Fibroblast of lung (primary cell): ENCODE measurements around the gene HTR7. TPM values are rescaled to one million over a fixed set of nuclear protein-coding genes. Genes with fewer than 3 reads are reported as not detected.
"Not testable (repeated sequence)": the region's sequence is repeated elsewhere in the genome, so short reads cannot be mapped to it uniquely, and the experiment has no call there.

Source experiments
- DNase-seq, 2 donors: peaks; one replicate each; pipeline versions ENCODE4 v3.0.0 to v3.0.0-alpha.2; 2010; ENCODE audit warnings: low read depth in 2 of 2
- H2AFZ ChIP-seq: 2 replicates; pipeline ENCODE4 v1.5.1; 2012; ENCODE audit warnings: low read length, control low read depth, inconsistent platforms
- H3K27ac ChIP-seq: 2 replicates; pipeline ENCODE4 v1.5.1; 2011; ENCODE audit warnings: low read length, control low read depth; ENCODE audit not compliant: insufficient read depth
- H3K27me3 ChIP-seq: 2 replicates; pipeline ENCODE4 v1.5.1; 2011; ENCODE audit warnings: mild to moderate bottlenecking, low read length; ENCODE audit not compliant: control insufficient read depth, insufficient read depth
- H3K36me3 ChIP-seq: 2 replicates; pipeline ENCODE4 v1.5.1; 2011; ENCODE audit warnings: low read length; ENCODE audit not compliant: control insufficient read depth, insufficient read depth
- H3K4me1 ChIP-seq: 2 replicates; pipeline ENCODE4 v1.5.1; 2011; ENCODE audit warnings: low read length; ENCODE audit not compliant: control insufficient read depth, insufficient read depth; ENCODE audit errors: extremely low read depth
- H3K4me2 ChIP-seq: 2 replicates; pipeline ENCODE4 v1.5.1; 2011; ENCODE audit warnings: low read length, control low read depth; ENCODE audit not compliant: insufficient read depth; ENCODE audit errors: extremely low read depth
- H3K4me3 ChIP-seq, 4 experiments: fragments of 200-600 bp in 1 of 4; sonication (generic) in 1 of 4; replicated peaks in 1 of 4; 2 replicates each; pipeline ENCODE4 v1.5.1; 2011 to 2016; ENCODE audit warnings: low read length in 4 of 4, low read depth in 3 of 4, mild to moderate bottlenecking in 3 of 4, control low read depth in 2 of 4, inconsistent platforms in 1 of 4, mixed read lengths in 1 of 4; ENCODE audit not compliant: insufficient read depth in 1 of 4; ENCODE audit errors: control extremely low read depth in 1 of 4
- H3K79me2 ChIP-seq: 2 replicates; pipeline ENCODE4 v1.5.1; 2012; ENCODE audit warnings: mild to moderate bottlenecking, low read length, inconsistent platforms; ENCODE audit not compliant: control insufficient read depth, insufficient read depth
- H3K9ac ChIP-seq: 2 replicates; pipeline ENCODE4 v1.5.1; 2011; ENCODE audit warnings: mild to moderate bottlenecking, low read length, control low read depth; ENCODE audit not compliant: insufficient read depth
- H3K9me3 ChIP-seq: 2 replicates; pipeline ENCODE4 v1.5.1; 2012; ENCODE audit warnings: low read depth, low read length; ENCODE audit not compliant: control insufficient read depth, insufficient read depth
- H4K20me1 ChIP-seq: 2 replicates; pipeline ENCODE4 v1.5.1; 2011; ENCODE audit warnings: low read length; ENCODE audit not compliant: control insufficient read depth, insufficient read depth; ENCODE audit errors: extremely low read depth
- CTCF ChIP-seq, 2 donors: IDR thresholded peaks in 1 of 2; conservative IDR thresholded peaks in 1 of 2; 1 replicate in 1 of 2; 2 replicates in 1 of 2; pipeline ENCODE4 v1.5.1; 2011 to 2012; ENCODE audit warnings: low read length in 2 of 2, control low read depth in 1 of 2, inconsistent platforms in 1 of 2, low read depth in 1 of 2, mild to moderate bottlenecking in 1 of 2
- EZH2 ChIP-seq: IDR thresholded peaks from 2 replicates; pipeline ENCODE4 v1.5.1; 2012; ENCODE audit warnings: low read length, control low read depth, mild to moderate bottlenecking; ENCODE audit errors: missing control alignments
- polyA minus RNA-seq: library from RNA; depleted of rRNA, polyadenylated mRNA; stranded (reverse); fragments of >200 nt; gene quantifications from 2 replicates; pipeline ENCODE4 v1.2.3, GENCODE V29; 2011; ENCODE audit warnings: low replicate concordance
- polyA plus RNA-seq, 2 donors: library from polyadenylated mRNA; depleted of rRNA in 1 of 2; stranded (reverse) in 1 of 2; unstranded in 1 of 2; fragments of >200 nt; gene quantifications; 2 replicates each; pipeline ENCODE4 v1.2.1, GENCODE V29; 2011 to 2012; ENCODE audit warnings: missing spikeins in 1 of 2
- total RNA-seq: library from RNA; depleted of rRNA; stranded (reverse); fragments of >200 nt; gene quantifications from 2 replicates; pipeline ENCODE4 v1.2.1, GENCODE V29; 2014

The HTR7 gene
- 0.77 and 0.83 TPM in 2 replicates for total RNA-seq
- 1.0 and 1.3 TPM in 2 replicates for polyA plus RNA-seq
- 0.56 and 0.96 TPM in 2 replicates for polyA plus RNA-seq (2012)
- polyA minus RNA-seq: 3.7 TPM in 1 of 2 replicates, not detected in the other

GRCh38 chr10:90857635-90858460, at the start of gene HTR7:
HTR7 (minus strand) TSS chr10:90858039; CDS start chr10:90857671, 368 bp downstream.
- H3K4me2 ChIP-seq: peak within 1 kb of the TSS; percentile 79
- H3K9me3 ChIP-seq: no peaks in the 10 kb centered on the region
- no peaks in the 10 kb centered on the region for H4K20me1 ChIP-seq
- H3K4me3 ChIP-seq: peak within 1 kb of the TSS; percentile 52 to 68 (median 64)
- H3K27ac ChIP-seq: peak within 1 kb of the TSS; percentile 52
- peak within 1 kb of the TSS; percentile 68 for H3K9ac ChIP-seq
- H3K4me1 ChIP-seq: peaks cover 3% of the 10 kb centered on the region
- H3K36me3 ChIP-seq: no peaks in the 10 kb centered on the region
- peak within 1 kb of the TSS; percentile 80 for H2AFZ ChIP-seq
- TF ChIP-seq CTCF (conservative IDR thresholded peaks at IDR 0.05 in 1 of 2, IDR thresholded peaks at IDR 0.05 in 1 of 2; ENCODE audit: low read depth in 1 of 2, low read length in 2 of 2): peak; percentile 15 to 49
- no peak for TF ChIP-seq EZH2
- H3K79me2 ChIP-seq: no peaks in the 10 kb centered on the region
- peak; percentile 41 to 48 for DNase-seq
- peaks cover 3% of the 10 kb centered on the region for H3K27me3 ChIP-seq

- Histone ChIP-seq H3K9ac (no peak overlapping the region), H3K4me3 (no peak overlapping the region), H2AFZ (no peak overlapping the region), H3K4me1 (no peaks in the 10 kb centered on the region), H3K27ac (no peak overlapping the region), H3K36me3 (no peaks in the 10 kb centered on the region), H3K79me2 (no peaks in the 10 kb centered on the region), H3K9me3 (no peaks in the 10 kb centered on the region), H4K20me1 (no peaks in the 10 kb centered on the region), H3K4me2 (no peak overlapping the region), H3K27me3 (no peaks in the 10 kb centered on the region)
- DNase-seq: no peak
- TF ChIP-seq EZH2: no peak
- no peak for TF ChIP-seq CTCF (conservative IDR thresholded peaks at IDR 0.05 in 1 of 2, IDR thresholded peaks at IDR 0.05 in 1 of 2; ENCODE audit: low read depth in 1 of 2, low read length in 2 of 2)
These were observed 48.8 kb upstream of the HTR7 start for GRCh38 chr10:90906596-90906995.

GRCh38 chr10:90905925-90906324, 48.1 kb upstream of the HTR7 start:
- H3K36me3 ChIP-seq: no peaks in the 10 kb centered on the region
- no peak overlapping the region for H3K9ac ChIP-seq
- H3K79me2 ChIP-seq: no peaks in the 10 kb centered on the region
- H3K4me2 ChIP-seq: no peak overlapping the region
- TF ChIP-seq CTCF (conservative IDR thresholded peaks at IDR 0.05 in 1 of 2, IDR thresholded peaks at IDR 0.05 in 1 of 2; ENCODE audit: low read depth in 1 of 2, low read length in 2 of 2) (no peak), EZH2 (no peak)
- H3K4me1 ChIP-seq: no peaks in the 10 kb centered on the region
- no peaks in the 10 kb centered on the region for H3K27me3 ChIP-seq
- H3K4me3 ChIP-seq: no peak overlapping the region
- no peak overlapping the region for H3K27ac ChIP-seq
- no peak for DNase-seq
- no peaks in the 10 kb centered on the region for H4K20me1 ChIP-seq
- H3K9me3 ChIP-seq: no peaks in the 10 kb centered on the region
- H2AFZ ChIP-seq: no peak overlapping the region

- not testable (repeated sequence) for DNase-seq, H3K9me3 ChIP-seq, H4K20me1 ChIP-seq, H3K9ac ChIP-seq, H2AFZ ChIP-seq, H3K4me1 ChIP-seq, H3K36me3 ChIP-seq, H3K4me2 ChIP-seq, H3K27me3 ChIP-seq, H3K4me3 ChIP-seq, H3K79me2 ChIP-seq, H3K27ac ChIP-seq
These were observed 39.1 kb upstream of the HTR7 start for GRCh38 chr10:90896916-90897315.
